DMS 273 treated with DMSO at 0.1 percent for 48 hours (cell line): Measurements from ENCODE around the gene KRTAP5-6.

Source experiments
- DNase-seq: peaks from one replicate; lab custom pipeline; 2025; lab: John Stamatoyannopoulos, UW

Gene KRTAP5-6

GRCh38 chr11:1733716-1734640 lies 37.0 kb downstream of the KRTAP5-6 start:
- no peak for DNase-seq

GRCh38 chr11:1734641-1735081 lies 37.7 kb downstream of the KRTAP5-6 start:
- no peak for DNase-seq

- no peak for DNase-seq
These were observed 38.3 kb downstream of the KRTAP5-6 start for GRCh38 chr11:1735271-1735670.

- no peak for DNase-seq
These were observed 39.5 kb downstream of the KRTAP5-6 start for GRCh38 chr11:1736447-1736992.

- no peak for DNase-seq
These were observed 40.2 kb downstream of the KRTAP5-6 start for GRCh38 chr11:1737080-1737757.

GRCh38 chr11:1738380-1738779 lies 41.4 kb downstream of the KRTAP5-6 start:
- no peak for DNase-seq

GRCh38 chr11:1739576-1739975 lies 42.6 kb downstream of the KRTAP5-6 start:
- no peak for DNase-seq

GRCh38 chr11:1740786-1741530 lies 44.0 kb downstream of the KRTAP5-6 start:
- no peak for DNase-seq

- DNase-seq = no peak
These were observed 44.7 kb downstream of the KRTAP5-6 start for GRCh38 chr11:1741741-1742140.

GRCh38 chr11:1742371-1742770 lies 45.4 kb downstream of the KRTAP5-6 start:
- no peak for DNase-seq

GRCh38 chr11:1742869-1743584 lies 46.0 kb downstream of the KRTAP5-6 start:
- DNase-seq = no peak

GRCh38 chr11:1743585-1744136 lies 46.7 kb downstream of the KRTAP5-6 start:
- no peak for DNase-seq

- no peak for DNase-seq
These were observed 47.3 kb downstream of the KRTAP5-6 start for GRCh38 chr11:1744137-1744886.

- DNase-seq = no peak
These were observed 48.1 kb downstream of the KRTAP5-6 start for GRCh38 chr11:1744891-1745700.

GRCh38 chr11:1745701-1746320 lies 48.8 kb downstream of the KRTAP5-6 start:
- no peak for DNase-seq

GRCh38 chr11:1746511-1746931 lies 49.5 kb downstream of the KRTAP5-6 start:
- no peak for DNase-seq

- no peak for DNase-seq
These were observed 50.2 kb downstream of the KRTAP5-6 start for GRCh38 chr11:1746956-1747752.
